ENCODE measurements around the gene ELL. TPM values are rescaled to one million over a fixed set of nuclear protein-coding genes. Genes with fewer than 3 reads are reported as not detected.
A peak's percentile ranks its signal among the peaks of the same experiment; 100 is the strongest.

ELL gene
- total RNA-seq, 1 donor from 2014 or later, result 12.3 TPM

GRCh38 chr19:18503971-18504885 lies 17.6 kb downstream of the ELL start:
- no peak for DNase-seq

DNA sequence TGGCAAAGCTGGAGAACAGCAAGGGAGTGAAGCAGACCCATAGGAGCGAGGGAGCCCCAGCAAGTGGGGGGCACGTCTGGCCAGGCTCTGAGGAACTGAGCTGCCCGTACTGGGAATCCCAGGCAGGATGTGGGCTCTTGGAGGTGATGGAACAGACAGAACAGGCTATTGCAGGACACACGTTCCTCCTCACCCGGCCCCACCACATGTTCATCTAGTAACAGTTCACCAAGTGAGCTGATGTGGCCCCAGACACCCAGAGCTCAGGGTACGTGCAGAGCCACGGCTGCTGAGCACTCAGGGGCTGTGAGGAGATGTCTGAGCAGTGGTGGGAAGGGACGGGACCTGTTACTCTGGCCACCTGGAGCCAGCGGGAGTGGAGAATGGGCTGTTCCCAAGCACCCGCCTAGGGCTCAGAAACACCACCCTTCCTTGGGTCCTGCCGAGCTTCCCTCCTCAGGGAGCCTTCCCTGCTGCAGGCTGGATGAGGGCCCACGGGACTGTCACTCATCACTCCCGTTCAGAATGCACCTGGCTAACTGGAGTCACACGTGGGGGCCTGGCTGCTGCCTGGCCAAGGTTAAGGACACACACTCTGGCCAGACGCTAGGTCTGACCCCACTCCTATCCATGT lies 18.4 kb downstream of the ELL start:
- DNase-seq, result no peak

DNA sequence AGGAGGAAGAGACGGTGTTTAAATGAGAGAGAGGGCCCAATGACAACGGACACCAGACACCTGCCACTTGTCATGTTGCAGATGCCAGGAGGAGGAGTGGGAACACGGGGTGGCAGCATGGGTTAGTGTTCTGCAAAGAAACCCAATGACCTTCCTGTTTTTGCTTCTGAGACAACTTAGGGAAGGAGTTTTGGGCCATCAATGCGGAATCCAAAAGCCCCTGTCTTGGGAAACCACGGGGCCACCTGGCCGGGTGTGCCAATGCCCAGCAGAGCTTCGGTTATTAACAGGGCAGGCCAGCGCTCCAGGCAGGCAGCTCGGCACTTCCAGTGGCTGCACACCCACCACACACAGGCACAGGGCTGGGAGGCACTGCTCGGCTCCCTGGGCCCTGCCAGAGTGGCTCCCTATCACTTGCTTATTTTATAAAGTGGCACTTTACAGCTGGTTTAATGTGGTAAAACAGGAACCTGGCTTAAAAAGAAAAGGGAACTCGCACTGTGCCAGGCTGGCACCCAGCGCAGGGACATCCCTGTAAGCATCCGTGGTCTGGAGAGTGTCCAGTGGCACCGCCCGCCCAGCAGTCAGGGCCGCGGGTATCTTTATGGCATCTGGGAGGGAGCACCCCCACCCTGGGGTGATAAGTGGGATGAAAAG lies 19.1 kb downstream of the ELL start:
- no peak for DNase-seq

DNA sequence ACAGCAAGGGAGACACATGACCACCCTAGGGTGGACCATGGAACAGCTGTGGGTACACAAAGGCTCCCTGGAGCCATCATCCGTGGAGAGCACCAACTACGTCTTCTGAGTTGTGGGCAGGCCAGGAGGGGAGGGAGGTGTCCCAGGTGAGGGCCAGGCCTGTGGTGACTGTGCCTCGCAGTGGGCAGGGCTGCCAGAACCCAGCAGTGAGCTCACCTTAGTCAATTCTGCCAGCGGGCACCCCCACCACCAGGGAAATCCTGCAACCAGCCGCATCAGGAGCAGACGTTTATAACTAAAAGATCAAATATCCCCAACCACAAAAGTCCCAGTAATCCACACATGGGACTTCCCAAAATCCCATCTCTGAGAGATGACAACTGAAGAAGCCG lies 19.6 kb downstream of the ELL start:
- no peak for DNase-seq

GRCh38 chr19:18501832-18502231 lies 20.0 kb downstream of the ELL start:
- no peak for DNase-seq

DNA sequence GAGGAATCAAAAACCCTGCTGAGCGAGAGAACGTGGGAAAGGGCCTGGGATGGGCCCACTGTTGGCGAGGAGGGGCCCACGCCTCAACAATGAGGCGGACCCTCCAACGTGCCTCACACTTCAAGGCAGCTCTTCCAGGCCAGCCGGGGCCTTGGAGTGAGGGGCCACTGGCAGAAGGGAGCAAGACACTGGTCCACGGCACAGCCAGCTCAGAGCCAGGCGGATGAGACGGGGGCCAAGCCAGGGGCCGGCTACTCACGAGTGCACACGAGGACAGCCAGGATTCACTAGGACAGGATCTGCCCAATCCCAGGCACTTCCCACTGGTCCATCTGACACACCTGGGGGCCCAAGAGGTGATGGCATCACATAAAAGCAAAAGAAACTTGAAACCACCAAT lies 20.5 kb downstream of the ELL start:
- DNase-seq, result no peak

DNA sequence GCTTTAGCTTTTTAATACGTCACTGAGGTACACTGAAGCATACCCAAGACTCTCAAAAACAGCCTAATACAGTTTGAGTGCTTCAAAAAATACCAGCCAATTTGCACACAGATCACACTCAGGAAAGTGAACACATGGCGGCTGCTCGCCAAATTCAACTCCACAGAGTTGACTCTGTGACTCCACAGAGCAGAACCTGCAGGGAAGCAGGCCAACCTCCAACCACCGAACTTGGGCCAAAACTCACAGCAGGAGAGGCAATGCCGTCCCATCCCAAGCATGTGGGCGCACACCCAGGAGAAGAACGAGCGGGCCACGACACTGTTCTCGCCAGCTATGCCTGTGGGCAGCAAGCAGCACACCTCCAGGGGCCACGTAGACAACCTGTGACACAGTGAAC lies 21.1 kb downstream of the ELL start:
- no peak for DNase-seq

DNA sequence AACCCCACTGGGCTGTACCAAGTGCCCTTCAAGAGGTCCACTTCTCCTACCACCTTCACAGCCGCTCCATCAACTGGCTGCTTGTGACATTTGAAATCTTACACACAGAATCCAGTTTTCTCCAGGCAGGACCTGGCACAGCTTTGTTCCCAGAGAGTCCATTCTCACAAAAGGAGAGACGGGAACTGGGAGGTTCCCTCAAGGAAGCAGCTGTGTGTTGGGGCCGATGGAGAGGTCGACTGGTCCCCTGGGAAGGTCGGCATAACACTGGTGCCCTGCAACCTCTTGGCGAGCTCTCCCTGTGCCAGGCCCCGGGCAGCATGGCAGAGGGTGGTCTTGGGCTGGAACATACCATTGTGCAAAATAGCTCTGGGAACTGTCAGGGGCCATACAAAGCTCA lies 21.5 kb downstream of the ELL start:
- peak; percentile 77 for DNase-seq

DNA sequence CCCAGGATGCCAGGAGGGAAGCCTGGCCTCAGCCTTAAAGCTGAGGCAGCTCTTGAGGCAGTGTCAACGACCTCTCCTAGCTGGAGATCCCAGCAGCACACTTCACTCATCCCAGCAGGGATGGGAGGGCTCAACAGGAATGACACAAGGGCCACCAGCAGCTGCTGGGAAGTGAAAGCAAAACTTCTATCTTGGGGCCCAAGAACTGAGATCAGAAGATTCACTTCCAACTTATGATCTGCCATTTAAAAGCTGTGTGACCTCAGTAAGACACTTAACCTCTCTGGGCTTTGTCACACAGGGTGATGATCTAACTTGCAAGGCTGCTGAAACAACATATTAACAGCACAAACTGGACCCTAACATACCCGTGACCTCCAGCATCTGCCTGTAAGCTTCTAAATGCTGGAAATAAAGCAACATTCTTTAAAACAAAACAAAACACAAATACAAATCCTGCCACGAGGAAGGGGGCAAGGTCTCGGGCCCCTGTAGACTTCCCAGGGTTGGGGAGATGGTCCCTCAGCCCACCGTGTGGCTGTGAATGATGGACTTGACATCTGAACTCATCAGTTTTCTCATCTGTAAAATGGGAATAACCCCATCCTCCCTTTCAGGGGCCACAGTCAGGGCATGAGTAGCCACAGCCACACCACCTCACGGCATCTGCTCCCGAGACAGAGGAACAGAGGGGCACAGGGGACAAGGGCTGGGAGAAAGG lies 22.7 kb downstream of the ELL start:
- DNase-seq, result no peak

DNA sequence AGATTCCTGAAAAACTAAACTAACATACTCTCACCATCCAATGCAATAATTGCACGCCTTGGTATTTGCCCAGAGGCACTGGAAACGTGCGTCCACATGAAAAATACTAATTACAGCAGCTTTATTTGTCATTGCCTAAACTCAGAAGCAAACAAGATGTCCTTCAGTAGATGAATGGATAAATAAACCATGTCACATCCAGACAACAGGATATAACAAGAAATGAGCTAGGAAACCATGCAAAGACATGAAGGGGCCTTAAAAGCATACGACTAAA lies 25.0 kb downstream of the ELL start:
- no peak for DNase-seq

GRCh38 chr19:18496167-18496979 lies 25.5 kb downstream of the ELL start:
- peak; percentile 32 for DNase-seq

DNA sequence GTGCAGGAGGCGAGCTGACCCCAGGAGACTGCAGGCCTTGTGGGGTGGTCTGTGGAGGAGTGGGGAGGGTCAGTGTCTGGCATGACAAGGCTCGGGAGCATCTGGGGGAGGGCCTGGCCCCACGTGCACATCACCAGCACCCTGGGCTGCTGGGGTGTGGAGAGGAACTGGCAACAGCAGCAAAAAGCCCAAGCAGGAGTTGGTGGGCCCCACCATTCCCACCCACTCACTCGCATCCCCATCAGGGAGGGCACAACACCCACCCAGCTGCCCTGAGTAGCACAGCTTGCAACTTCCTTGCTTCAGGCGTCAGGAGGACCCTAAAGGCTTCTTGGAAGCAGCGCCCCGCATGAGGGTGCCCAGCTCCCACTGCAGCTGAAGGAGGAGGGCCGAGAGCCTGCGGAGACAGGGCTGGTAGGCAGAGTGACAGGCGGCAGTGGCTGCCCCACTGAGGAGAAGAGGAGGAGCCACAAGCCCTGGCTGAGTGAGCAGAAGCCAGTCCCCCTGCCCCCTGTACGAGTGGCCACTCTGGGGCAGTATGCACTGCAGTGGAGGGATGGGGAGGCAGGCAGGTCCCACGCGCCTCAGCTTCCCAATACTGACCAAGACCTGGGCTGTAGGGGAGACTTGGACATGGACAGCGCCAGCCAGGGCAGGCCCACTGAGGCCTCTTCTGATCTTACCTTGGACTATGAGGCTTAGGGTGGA lies 26.5 kb downstream of the ELL start:
- no peak for DNase-seq

DNA sequence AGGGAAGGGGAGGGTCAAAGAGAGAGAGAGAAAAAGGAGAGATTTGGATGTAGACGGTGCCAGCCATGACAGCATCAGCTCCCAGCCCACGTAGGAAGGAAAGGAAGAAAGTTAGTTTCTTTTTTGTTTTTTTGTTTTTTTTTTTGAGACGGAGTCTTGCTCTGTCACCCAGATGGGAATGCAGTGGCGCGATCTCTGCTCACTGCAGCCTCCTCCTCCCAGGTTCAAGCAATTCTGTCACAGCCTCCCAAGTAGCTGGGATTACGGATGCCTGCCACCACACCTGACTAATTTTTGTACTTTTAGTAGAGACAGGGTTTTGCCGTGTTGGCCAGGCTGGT lies 27.6 kb downstream of the ELL start:
- no peak for DNase-seq

DNA sequence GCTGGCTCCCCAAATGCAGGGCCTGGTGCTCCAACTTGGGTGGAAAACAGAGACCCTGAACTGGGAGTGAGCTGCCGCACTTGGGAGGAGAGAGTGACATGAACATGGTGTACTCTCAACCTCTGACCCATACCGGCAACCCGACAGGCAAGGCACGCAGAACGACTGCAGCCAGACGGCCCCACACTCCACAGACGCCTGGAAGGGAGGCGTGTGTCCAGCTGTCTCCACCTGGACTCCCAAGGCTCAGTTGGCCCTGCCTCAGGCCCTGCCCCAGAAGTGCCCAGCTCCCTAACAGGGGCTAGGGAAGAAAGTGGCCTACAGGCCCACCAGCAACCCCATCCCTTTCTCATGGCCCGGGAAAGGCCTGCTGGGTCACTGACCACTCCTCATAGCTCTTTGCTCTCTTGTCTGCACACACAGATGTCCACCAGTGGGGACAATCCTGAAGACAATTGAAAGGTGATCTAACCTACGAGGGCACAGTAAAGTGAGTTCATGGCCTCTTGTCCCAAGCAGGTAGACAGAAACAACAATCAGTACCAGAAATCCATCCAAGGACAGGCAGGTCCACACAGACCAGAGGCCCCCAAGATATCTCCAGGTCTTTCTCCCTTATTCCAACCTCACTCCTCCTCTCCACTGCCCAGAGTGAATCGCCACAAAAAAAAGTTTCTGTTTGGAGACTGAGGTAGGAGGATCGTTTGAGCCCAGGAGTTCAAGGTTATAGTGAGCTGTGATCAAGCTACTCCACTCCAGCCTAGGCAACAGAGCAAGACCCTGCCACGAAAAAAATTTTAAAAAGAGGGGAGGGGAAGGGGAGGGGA lies 28.2 kb downstream of the ELL start:
- no peak for DNase-seq

DNA sequence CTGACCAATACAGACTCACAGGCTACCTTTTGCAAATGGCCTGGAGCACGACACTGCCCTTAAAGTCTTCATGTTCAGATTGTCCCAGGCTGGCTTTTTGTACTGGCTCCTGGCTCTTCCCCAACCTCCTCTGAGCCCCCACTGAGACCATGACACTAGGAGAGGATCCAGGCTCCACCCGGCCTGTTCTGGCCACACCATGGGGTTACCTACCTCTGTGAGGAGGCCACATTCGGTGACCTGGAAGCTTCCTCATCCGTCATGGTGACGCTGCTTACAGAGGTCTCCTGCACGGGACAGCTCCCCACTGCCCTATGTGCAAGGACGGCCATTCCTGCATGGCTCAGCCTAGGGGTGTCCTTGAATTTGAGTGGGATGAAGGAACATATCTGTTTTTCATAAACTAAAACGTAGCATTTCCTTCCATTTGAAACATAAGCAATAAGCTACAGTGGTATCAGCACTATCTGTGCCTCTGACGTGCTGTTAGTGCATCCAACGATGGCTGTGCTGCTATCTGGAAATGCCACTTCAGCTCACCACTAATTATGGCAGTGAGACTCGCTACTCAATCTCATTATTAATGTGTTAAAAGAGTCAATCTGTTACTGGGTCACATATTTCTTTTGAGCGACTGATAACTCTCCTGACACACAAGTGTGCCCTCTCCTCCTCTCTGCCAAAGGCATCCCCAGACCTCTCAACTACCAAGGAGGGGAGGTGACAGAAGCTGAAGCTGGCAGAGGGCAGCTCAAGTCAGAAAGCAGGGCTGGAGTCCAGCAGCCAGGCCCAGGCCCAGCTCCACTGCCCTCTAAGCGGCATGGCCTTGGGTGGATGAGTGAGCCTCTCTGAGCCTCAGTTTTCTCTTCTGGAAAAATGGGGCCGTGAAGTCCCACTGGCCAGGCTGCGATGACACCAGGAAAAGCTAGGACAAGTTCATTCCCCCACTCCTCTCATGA lies 29.6 kb downstream of the ELL start:
- DNase-seq, result no peak

DNA sequence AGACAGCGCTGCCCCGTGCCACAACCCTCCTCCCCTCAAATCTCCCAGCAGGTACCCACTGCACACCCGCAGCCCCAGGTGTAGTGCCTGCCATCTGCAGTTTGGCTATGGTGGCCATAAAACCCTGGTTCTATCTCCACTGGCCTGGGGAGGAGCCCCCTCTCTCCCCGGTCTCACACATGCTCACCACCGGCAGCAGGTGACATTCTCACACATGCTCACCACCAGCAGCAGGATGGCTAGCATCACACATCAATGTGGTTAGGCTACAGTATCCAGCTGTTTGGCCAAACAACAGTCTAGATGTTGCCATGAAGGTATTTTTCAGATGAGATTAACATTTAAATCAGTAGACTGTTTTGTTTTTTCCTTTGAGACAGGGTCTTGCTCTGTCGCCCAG lies 31.1 kb downstream of the ELL start:
- no peak for DNase-seq

DNA sequence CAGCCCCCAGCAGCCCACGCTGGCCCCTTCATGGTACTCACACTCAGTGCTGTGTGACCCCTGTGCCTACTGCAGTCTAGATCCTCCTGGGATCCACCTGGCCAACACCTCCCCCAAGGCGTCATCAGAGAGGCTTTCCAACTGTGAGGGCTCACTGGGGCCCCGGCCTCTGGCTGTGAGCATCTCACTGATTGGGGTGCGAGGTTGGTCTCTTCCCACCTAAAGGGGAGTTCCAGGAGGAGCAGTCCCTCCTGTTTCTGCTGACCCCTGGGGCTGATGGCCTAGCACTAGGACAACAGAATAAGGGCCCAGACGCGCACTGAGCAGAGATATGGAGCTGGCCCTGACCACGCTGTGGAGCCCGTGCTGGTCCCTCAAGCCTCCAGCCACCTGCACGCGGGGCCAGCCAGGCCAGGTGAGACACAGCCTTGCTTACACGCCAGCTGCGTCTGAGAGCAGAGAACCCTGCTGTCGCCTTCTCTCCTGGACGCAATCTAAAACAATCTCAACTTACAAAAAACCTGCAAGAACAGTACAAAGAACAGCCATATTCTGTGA lies 32.2 kb downstream of the ELL start:
- no peak for DNase-seq

DNA sequence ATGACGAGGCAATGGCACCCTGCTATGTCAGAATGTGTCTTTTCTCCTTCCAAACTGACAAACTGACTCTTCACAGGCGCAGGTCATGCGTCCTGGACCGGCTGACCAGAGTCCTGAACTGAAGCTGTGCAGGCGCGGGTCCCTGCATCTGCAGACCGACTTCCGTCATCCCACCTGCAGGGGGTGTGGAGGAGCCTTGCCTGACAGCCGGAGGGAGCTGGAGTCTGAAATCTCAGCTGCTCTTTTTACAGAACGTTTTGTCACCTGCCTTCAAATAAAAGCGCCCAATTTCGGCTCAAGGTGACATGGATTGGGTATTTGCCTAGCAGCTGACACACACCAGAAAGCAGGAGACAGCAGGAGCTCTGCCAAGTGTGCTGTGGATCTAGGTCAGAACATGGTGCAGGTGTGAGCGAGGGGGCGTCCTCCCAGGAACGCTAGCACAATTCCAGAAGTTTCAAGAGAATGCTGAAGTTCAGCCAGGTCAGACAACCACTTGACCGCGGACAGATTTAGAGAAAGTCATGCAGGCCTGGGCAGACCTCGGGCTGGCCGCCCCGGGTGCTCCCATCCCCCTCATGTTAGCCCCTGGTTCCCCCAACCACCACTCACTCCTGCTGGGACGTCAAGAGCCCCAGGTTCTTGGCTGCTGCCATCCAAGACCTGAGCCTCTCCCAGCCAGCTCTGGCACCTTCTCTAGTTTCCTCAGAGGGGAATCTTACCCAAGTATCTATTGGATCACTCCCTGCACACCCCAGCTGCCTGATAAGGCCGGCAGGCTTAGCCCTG lies 32.8 kb downstream of the ELL start:
- peak; percentile 56 for DNase-seq

DNA sequence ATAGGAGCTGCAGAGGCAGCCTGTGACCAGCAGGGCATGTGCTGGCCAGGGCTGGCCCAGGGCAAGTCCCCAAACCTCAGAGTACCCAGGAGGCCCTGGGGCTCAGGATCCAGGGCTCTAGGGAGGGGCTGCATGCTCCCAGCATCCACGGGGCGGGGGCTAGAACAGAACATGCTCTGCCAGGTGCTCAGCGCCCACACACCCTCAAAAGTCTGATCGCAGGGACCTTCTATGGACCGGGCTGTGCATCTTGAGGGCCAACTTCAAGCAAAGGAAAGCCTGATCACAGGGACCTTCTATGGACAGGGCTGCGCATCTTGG lies 33.5 kb downstream of the ELL start:
- peak; percentile 43 for DNase-seq
